Neural cell (in vitro differentiated cells): ENCODE results near the gene PDZRN3. TPM values are rescaled to one million over a fixed set of nuclear protein-coding genes. Genes with fewer than 3 reads are reported as not detected.

Source experiments
- H2AFZ ChIP-seq: fragments of 200-600, 300-800 bp; sonication (generic), shearing (Covaris generic); 2 replicates; pipeline ENCODE4 v1.6.0; 2014; ENCODE audit warnings: low read depth, mild to moderate bottlenecking, antibody characterized with exemption, low read length, moderate library complexity
- H3F3A ChIP-seq: fragments of 200-600 bp; shearing (Covaris generic); 2 replicates; pipeline ENCODE4 v1.6.1; 2016; ENCODE audit warnings: mild to moderate bottlenecking, moderate library complexity, mixed read lengths, antibody characterized with exemption, low read length; ENCODE audit not compliant: insufficient read depth, poor library complexity, severe bottlenecking
- H3K27ac ChIP-seq: fragments of 200-600, 300-800 bp; sonication (generic), shearing (Covaris generic); 2 replicates; pipeline ENCODE4 v1.5.1; 2014; ENCODE audit warnings: mild to moderate bottlenecking, low read length, moderate library complexity
- H3K27me3 ChIP-seq: fragments of 300-800, 200-600 bp; sonication (generic), shearing (Covaris generic); 2 replicates; pipeline ENCODE4 v1.6.0; 2014; ENCODE audit warnings: mild to moderate bottlenecking, low read depth, low read length, moderate library complexity; ENCODE audit not compliant: insufficient read depth
- H3K36me3 ChIP-seq: fragments of 300-800, 200-600 bp; sonication (generic), shearing (Covaris generic); 2 replicates; pipeline ENCODE4 v1.5.1; 2014; ENCODE audit warnings: mild to moderate bottlenecking, antibody characterized with exemption, low read length, moderate library complexity; ENCODE audit not compliant: insufficient read depth
- H3K4me2 ChIP-seq: fragments of 300-800, 200-600 bp; sonication (generic), shearing (Covaris generic); 2 replicates; pipeline ENCODE4 v1.6.0; 2014; ENCODE audit warnings: mild to moderate bottlenecking, low read length
- H3K4me3 ChIP-seq: fragments of 300-800, 200-600 bp; sonication (generic), shearing (Covaris generic); 2 replicates; pipeline ENCODE4 v1.5.1; 2014; ENCODE audit warnings: mild to moderate bottlenecking, low read length, moderate library complexity
- H3K79me2 ChIP-seq: fragments of 200-600 bp; shearing (Covaris generic); replicated peaks from 2 replicates; pipeline ENCODE4 v1.6.0; 2014; ENCODE audit warnings: mild to moderate bottlenecking, low read length, moderate library complexity; ENCODE audit not compliant: insufficient read depth
- H3K9ac ChIP-seq: fragments of 300-800, 200-600 bp; sonication (generic), shearing (Covaris generic); 2 replicates; pipeline ENCODE4 v1.6.1; 2016; ENCODE audit warnings: mild to moderate bottlenecking, low read length, mixed read lengths
- H3K9me2 ChIP-seq: fragments of 200-600 bp; shearing (Covaris generic); 2 replicates; pipeline ENCODE4 v1.6.1; 2016; ENCODE audit warnings: mild to moderate bottlenecking, low read length, mixed read lengths; ENCODE audit not compliant: insufficient read depth
- H3K9me3 ChIP-seq: fragments of 200-600, 300-800 bp; sonication (generic), shearing (Covaris generic); 2 replicates; pipeline ENCODE4 v1.6.1; 2016; ENCODE audit warnings: mild to moderate bottlenecking, mixed run types, low read length, moderate library complexity, mixed read lengths
- H4K20me1 ChIP-seq: fragments of 200-600 bp; shearing (Covaris generic); 2 replicates; pipeline ENCODE4 v1.6.1; 2016; ENCODE audit warnings: mild to moderate bottlenecking, mixed run types; ENCODE audit not compliant: insufficient read depth
- EP300 ChIP-seq: fragments of 450-650 bp; conservative IDR thresholded peaks from 2 replicates; pipeline ENCODE4 v1.6.1; 2014; ENCODE audit warnings: antibody characterized with exemption, mild to moderate bottlenecking, moderate library complexity; ENCODE audit not compliant: poor library complexity, severe bottlenecking
- EZH2 ChIP-seq: fragments of 200-600, 300-800 bp; shearing (Covaris generic), sonication (generic); IDR thresholded peaks from 2 replicates; pipeline ENCODE4 v1.6.1; 2014; ENCODE audit warnings: antibody characterized with exemption, low read length, borderline replicate concordance, mild to moderate bottlenecking; ENCODE audit not compliant: insufficient read depth, poor library complexity, severe bottlenecking
- MXI1 ChIP-seq: fragments of 450-650 bp; conservative IDR thresholded peaks from 2 replicates; pipeline ENCODE4 v1.6.1; 2014; ENCODE audit warnings: antibody characterized with exemption, mild to moderate bottlenecking; ENCODE audit not compliant: poor library complexity, severe bottlenecking
- POLR2AphosphoS5 ChIP-seq: IDR thresholded peaks from 2 replicates; pipeline ENCODE4 v1.6.1; 2012
- RAD21 ChIP-seq: fragments of 450-650 bp; conservative IDR thresholded peaks from 2 replicates; pipeline ENCODE4 v1.6.1; 2014; ENCODE audit warnings: antibody characterized with exemption, mild to moderate bottlenecking, moderate library complexity
- SMC3 ChIP-seq: fragments of 450-650 bp; conservative IDR thresholded peaks from 2 replicates; pipeline ENCODE4 v1.6.1; 2014; ENCODE audit warnings: antibody characterized with exemption, mild to moderate bottlenecking, moderate library complexity; ENCODE audit not compliant: poor library complexity
- polyA plus RNA-seq: library from polyadenylated mRNA; depleted of rRNA; stranded (reverse); fragments of >200 nt; gene quantifications from 2 replicates; pipeline ENCODE4 v1.2.3, GENCODE V29; 2014
- TF ChIP-seq, protein P1 (sequence below): fragments of 450-650 bp; IDR thresholded peaks from 2 replicates; pipeline ENCODE4 v1.5.1; 2014; ENCODE audit warnings: antibody characterized with exemption, mild to moderate bottlenecking, moderate library complexity; ENCODE audit not compliant: poor library complexity, severe bottlenecking
- TF ChIP-seq, protein P2 (sequence below): IDR thresholded peaks from 2 replicates; pipeline ENCODE4 v1.6.1; 2012; ENCODE audit warnings: borderline replicate concordance

Gene PDZRN3
- polyA plus RNA-seq, 1 donor from 2014 or later: 1.1 TPM

DNA sequence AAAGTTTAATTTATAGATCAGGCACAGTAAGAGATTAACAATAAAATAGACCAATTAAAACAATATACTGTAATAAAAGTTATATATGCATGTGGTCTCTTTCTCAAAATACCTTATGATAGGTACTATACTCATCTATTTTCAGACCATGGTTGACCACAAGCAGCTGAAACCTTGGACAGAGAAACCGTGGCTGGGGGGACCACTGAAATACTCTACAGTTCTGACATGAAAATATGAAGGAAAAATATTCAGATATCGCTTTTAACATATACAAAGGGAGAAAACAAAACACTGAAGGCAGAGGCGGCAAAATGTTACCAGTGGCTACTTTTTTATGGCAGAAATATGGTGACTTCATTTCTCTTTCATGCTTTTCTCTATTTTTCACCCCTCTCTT is 114.0 kb downstream of the PDZRN3 start:
- Histone ChIP-seq H3K9ac (no peak overlapping the region), H3K4me2 (no peak overlapping the region), H3K9me2 (no peaks in the 10 kb centered on the region), H3K4me3 (no peak overlapping the region), H2AFZ (no peak overlapping the region), H3K9me3 (no peaks in the 10 kb centered on the region), H3K27me3 (no peaks in the 10 kb centered on the region), H4K20me1 (no peaks in the 10 kb centered on the region), H3F3A (no peaks in the 10 kb centered on the region), H3K27ac (no peak overlapping the region), H3K36me3 (no peaks in the 10 kb centered on the region), H3K79me2 (no peaks in the 10 kb centered on the region)
- TF ChIP-seq, protein P1, sequence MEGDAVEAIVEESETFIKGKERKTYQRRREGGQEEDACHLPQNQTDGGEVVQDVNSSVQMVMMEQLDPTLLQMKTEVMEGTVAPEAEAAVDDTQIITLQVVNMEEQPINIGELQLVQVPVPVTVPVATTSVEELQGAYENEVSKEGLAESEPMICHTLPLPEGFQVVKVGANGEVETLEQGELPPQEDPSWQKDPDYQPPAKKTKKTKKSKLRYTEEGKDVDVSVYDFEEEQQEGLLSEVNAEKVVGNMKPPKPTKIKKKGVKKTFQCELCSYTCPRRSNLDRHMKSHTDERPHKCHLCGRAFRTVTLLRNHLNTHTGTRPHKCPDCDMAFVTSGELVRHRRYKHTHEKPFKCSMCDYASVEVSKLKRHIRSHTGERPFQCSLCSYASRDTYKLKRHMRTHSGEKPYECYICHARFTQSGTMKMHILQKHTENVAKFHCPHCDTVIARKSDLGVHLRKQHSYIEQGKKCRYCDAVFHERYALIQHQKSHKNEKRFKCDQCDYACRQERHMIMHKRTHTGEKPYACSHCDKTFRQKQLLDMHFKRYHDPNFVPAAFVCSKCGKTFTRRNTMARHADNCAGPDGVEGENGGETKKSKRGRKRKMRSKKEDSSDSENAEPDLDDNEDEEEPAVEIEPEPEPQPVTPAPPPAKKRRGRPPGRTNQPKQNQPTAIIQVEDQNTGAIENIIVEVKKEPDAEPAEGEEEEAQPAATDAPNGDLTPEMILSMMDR: no peak
- TF ChIP-seq, protein P2, sequence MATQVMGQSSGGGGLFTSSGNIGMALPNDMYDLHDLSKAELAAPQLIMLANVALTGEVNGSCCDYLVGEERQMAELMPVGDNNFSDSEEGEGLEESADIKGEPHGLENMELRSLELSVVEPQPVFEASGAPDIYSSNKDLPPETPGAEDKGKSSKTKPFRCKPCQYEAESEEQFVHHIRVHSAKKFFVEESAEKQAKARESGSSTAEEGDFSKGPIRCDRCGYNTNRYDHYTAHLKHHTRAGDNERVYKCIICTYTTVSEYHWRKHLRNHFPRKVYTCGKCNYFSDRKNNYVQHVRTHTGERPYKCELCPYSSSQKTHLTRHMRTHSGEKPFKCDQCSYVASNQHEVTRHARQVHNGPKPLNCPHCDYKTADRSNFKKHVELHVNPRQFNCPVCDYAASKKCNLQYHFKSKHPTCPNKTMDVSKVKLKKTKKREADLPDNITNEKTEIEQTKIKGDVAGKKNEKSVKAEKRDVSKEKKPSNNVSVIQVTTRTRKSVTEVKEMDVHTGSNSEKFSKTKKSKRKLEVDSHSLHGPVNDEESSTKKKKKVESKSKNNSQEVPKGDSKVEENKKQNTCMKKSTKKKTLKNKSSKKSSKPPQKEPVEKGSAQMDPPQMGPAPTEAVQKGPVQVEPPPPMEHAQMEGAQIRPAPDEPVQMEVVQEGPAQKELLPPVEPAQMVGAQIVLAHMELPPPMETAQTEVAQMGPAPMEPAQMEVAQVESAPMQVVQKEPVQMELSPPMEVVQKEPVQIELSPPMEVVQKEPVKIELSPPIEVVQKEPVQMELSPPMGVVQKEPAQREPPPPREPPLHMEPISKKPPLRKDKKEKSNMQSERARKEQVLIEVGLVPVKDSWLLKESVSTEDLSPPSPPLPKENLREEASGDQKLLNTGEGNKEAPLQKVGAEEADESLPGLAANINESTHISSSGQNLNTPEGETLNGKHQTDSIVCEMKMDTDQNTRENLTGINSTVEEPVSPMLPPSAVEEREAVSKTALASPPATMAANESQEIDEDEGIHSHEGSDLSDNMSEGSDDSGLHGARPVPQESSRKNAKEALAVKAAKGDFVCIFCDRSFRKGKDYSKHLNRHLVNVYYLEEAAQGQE: no peak
- no peak for TF ChIP-seq EZH2

DNA sequence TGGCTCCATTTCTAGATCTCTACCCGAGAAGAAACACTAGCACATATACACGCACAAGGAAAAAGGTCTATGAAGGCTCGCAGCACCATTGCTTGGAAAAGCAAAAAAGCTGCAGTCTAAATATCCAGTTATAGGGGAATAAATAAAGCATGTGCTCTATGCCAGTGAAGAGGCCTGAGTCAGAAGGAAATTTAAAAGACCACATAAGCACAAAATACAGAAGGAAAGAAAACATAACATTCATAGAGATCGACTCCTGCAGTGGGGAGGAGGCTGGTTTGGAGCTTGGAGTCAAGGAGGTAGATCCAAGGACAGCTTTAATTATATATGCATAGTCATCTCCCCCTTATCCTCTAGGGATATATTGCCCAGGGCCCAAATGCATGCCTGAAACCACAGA is 114.4 kb downstream of the PDZRN3 start:
- H3K4me2 ChIP-seq: no peak overlapping the region

DNA sequence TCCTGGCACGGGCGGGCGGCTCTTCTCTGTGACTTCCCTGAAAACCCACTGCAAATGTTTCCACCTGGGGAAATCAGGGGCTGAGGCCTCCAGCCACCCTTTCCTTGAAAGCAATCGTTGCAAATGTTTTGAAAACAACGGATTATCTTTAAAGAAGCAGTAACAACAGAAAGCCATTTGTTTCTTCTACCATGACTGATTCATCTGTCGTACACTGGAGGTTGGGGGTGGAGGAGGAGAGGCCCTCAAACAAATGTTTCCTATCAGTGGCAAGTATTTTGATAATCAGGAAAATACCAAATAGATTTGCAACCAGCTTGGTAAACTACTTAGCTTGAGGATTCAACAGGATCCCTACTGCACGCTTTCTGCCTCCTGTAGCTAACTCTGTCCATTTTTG is 114.9 kb downstream of the PDZRN3 start:
- no peak overlapping the region for H3K27ac ChIP-seq
- H3K9me3 ChIP-seq: no peaks in the 10 kb centered on the region
- no peaks in the 10 kb centered on the region for H4K20me1 ChIP-seq
- no peaks in the 10 kb centered on the region for H3K27me3 ChIP-seq
- H3K36me3 ChIP-seq: no peaks in the 10 kb centered on the region
- no peak overlapping the region for H3K4me3 ChIP-seq
- no peak overlapping the region for H2AFZ ChIP-seq
- H3K9me2 ChIP-seq: no peaks in the 10 kb centered on the region
- H3K79me2 ChIP-seq: no peaks in the 10 kb centered on the region
- TF ChIP-seq RAD21: no peak
- TF ChIP-seq EP300: no peak
- no peak for TF ChIP-seq SMC3
- TF ChIP-seq MXI1: no peak
- TF ChIP-seq, protein P1: no peak
- no peak for TF ChIP-seq POLR2AphosphoS5
- TF ChIP-seq EZH2: no peak
- no peak overlapping the region for H3K4me2 ChIP-seq
- no peaks in the 10 kb centered on the region for H3F3A ChIP-seq
- H3K9ac ChIP-seq: no peak overlapping the region

More for the DNA sequence above, 114.4 kb downstream of the PDZRN3 start:
- H3K27ac ChIP-seq: no peak overlapping the region
- H3F3A ChIP-seq: no peaks in the 10 kb centered on the region
- H3K4me3 ChIP-seq: no peak overlapping the region
- H3K9ac ChIP-seq: no peak overlapping the region
- no peaks in the 10 kb centered on the region for H3K9me2 ChIP-seq
- no peaks in the 10 kb centered on the region for H3K36me3 ChIP-seq
- H4K20me1 ChIP-seq: no peaks in the 10 kb centered on the region
- no peak for TF ChIP-seq MXI1
- no peaks in the 10 kb centered on the region for H3K9me3 ChIP-seq
- no peak overlapping the region for H2AFZ ChIP-seq
- H3K27me3 ChIP-seq: no peaks in the 10 kb centered on the region
- H3K79me2 ChIP-seq: no peaks in the 10 kb centered on the region
